ENCODE results near the gene IKZF4. TPM values are rescaled to one million over a fixed set of nuclear protein-coding genes. Genes with fewer than 3 reads are reported as not detected.
"Not testable (repeated sequence)": the region's sequence is repeated elsewhere in the genome, so short reads cannot be mapped to it uniquely, and the experiment has no call there.

Gene IKZF4
- 1 to 10 TPM; 7.5 to 8.2 TPM for total RNA-seq

DNA sequence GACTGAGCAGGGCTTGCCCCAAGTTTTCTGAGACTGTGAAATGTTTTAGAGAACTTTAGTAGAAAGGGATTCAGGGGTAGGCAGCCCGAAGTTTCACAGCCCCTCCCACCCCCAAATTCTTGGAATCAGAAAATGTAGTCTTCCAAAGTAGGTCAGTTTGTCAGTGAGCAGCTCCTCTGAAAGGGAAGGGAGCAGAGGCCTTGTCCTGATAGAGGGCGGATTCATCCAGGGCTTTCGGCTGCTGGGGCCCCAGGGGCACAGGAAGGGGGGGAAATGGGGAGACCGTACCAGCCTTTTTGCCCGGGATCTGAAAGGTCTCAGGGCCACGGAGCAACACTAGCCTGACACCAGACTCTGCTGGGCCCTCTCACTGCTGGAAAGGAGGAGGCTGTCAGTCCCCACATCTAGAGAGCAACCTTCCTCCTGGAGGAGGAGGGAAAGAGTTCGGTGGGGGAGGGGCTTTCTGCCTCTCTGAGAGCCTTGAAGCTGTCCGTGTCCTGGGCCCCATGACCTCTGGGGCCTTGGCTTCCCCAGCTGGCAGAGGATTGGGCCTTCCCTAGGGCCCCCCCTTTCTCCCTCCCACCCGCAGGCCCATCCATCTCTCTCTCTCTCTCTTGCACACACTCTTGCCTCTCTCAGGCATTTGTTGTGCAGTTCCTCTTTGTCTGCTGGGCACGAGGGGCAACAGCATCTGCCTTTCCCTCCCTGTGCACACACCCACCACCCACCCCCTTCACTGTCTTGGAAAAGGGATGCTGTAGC, at the start of gene IKZF4:
Gene IKZF4 (plus strand): TSS at position 621 of the 762 bp plus-strand sequence. CDS start 451 bp downstream, outside the sequence.
- H3K4me1 Mint-ChIP-seq (ENCODE audit: low read depth), result peaks cover 30% of the 10 kb centered on the region
- intact Hi-C loops (cut with micrococcal nuclease), result loop anchor here (1.0 kb wide), 2 partner anchors 12 to 21 kb away; partner anchors contain the start of gene RPS26
- H3K9me3 Mint-ChIP-seq, result no peaks in the 10 kb centered on the region
- H3K27ac Mint-ChIP-seq, result peak within 1 kb of the TSS; percentile 80
- peak within 1 kb of the TSS; percentile 84 for H3K4me3 Mint-ChIP-seq
- no peaks in the 10 kb centered on the region for H3K27me3 Mint-ChIP-seq (ENCODE audit: low read depth)
- peaks cover 7% of the 10 kb centered on the region for H3K36me3 Mint-ChIP-seq (ENCODE audit: low read depth)
- DNase-seq, result peak; percentile 44
- CTCF ChIA-PET, result interaction anchor here (0.5 to 3.6 kb wide), 5 partner anchors 9 to 1092 kb away, joined by 3 to 14 read pairs (median 7); partner anchors contain the start of gene SUOX

DNA sequence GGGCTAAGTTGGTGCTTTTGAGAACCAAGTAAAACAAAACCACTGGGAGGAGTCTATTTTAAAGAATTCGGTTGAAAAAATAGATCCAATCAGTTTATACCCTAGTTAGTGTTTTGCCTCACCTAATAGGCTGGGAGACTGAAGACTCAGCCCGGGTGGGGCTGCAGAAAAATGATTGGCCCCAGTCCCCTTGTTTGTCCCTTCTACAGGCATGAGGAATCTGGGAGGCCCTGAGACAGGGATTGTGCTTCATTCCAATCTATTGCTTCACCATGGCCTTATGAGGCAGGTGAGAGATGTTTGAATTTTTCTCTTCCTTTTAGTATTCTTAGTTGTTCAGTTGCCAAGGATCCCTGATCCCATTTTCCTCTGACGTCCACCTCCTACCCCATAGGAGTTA, 48.8 kb upstream of the IKZF4 start:
- Mint-ChIP-seq H3K4me1 (ENCODE audit: low read depth) (peaks cover 32% of the 10 kb centered on the region), H3K9me3 (no peaks in the 10 kb centered on the region), H3K27me3 (ENCODE audit: low read depth) (no peaks in the 10 kb centered on the region), H3K27ac (no peak overlapping the region), H3K4me3 (no peak overlapping the region), H3K36me3 (ENCODE audit: low read depth) (peaks cover 31% of the 10 kb centered on the region)
- DNase-seq, result no peak
- CTCF ChIA-PET, result no interaction called here
- intact Hi-C loops (cut with micrococcal nuclease), result loop anchor here (2.0 to 10.0 kb wide), 2 partner anchors 217 to 363 kb away; partner anchors contain the start of genes IL23A, PAN2 and SMARCC2

DNA sequence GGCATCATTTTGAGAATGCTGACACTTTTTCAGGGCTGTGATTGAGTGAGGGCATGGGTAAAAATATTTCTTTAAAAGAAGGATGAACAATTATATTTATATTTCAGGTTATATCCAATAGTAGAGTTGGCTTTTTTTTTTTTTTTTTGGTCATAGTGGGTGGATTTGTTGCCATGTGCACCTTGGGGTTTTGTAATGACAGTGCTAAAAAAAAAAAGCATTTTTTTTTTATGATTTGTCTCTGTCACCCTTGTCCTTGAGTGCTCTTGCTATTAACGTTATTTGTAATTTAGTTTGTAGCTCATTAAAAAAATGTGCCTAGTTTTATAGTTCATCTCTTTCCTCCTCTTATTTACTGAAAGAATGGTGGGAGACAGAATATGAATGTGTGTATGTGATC, 48.4 kb upstream of the IKZF4 start:
- Mint-ChIP-seq H3K27ac (no peak overlapping the region), H3K9me3 (no peaks in the 10 kb centered on the region), H3K36me3 (ENCODE audit: low read depth) (peaks cover 29% of the 10 kb centered on the region), H3K4me1 (ENCODE audit: low read depth) (peaks cover 30% of the 10 kb centered on the region), H3K27me3 (ENCODE audit: low read depth) (no peaks in the 10 kb centered on the region), H3K4me3 (no peak overlapping the region)
- CTCF ChIA-PET, result no interaction called here
- DNase-seq, result no peak
- intact Hi-C loops (cut with micrococcal nuclease), result loop anchor here (2.0 to 10.0 kb wide), 2 partner anchors 216 to 362 kb away; partner anchors contain the start of genes IL23A, PAN2 and SMARCC2

DNA sequence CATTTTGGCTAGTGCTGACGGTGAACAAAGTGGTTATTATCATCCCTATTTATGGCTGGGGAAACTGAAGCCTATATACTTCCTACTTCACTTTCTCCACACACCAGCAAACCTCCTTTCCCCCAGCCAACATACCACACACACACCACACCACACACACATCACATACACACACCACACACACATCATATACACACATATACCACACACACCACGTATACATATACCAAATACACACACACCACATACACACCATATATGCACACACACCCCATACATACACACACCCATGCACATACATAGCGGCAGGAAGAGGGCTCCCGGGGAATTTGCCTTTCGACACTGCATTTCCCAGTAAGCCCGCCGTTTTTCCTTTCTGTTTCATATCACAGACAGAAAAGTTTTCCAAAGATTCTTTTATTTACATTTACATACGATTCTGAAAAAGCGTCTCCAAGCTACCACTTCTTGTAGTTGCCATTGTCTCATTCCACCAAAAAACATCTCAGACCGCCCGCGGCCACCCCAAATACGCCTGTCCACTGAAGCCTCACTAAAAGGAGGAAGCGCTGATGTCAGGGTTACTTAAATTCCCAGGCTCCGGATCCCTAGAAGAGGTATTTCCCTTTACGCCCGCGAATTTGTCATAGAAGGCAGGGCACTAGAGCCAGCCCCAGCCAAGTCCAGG, 47.8 kb upstream of the IKZF4 start:
- H3K4me3 Mint-ChIP-seq, result no peak overlapping the region
- peak; percentile 8 for DNase-seq
- intact Hi-C loops (cut with micrococcal nuclease), result loop anchor here (1.0 to 10.0 kb wide), 14 partner anchors 17 to 362 kb away; partner anchors contain the start of genes BLOC1S1, DNAJC14, IL23A and MYL6B
- H3K9me3 Mint-ChIP-seq, result no peaks in the 10 kb centered on the region
- peaks cover 27% of the 10 kb centered on the region for H3K4me1 Mint-ChIP-seq (ENCODE audit: low read depth)
- H3K27me3 Mint-ChIP-seq (ENCODE audit: low read depth), result no peaks in the 10 kb centered on the region
- CTCF ChIA-PET, result interaction anchor here (0.8 to 2.7 kb wide), 9 partner anchors 10 to 235 kb away, joined by 3 to 18 read pairs (median 8); partner anchors contain the start of gene ZC3H10
- H3K36me3 Mint-ChIP-seq (ENCODE audit: low read depth), result peaks cover 23% of the 10 kb centered on the region
- H3K27ac Mint-ChIP-seq, result no peak overlapping the region

DNA sequence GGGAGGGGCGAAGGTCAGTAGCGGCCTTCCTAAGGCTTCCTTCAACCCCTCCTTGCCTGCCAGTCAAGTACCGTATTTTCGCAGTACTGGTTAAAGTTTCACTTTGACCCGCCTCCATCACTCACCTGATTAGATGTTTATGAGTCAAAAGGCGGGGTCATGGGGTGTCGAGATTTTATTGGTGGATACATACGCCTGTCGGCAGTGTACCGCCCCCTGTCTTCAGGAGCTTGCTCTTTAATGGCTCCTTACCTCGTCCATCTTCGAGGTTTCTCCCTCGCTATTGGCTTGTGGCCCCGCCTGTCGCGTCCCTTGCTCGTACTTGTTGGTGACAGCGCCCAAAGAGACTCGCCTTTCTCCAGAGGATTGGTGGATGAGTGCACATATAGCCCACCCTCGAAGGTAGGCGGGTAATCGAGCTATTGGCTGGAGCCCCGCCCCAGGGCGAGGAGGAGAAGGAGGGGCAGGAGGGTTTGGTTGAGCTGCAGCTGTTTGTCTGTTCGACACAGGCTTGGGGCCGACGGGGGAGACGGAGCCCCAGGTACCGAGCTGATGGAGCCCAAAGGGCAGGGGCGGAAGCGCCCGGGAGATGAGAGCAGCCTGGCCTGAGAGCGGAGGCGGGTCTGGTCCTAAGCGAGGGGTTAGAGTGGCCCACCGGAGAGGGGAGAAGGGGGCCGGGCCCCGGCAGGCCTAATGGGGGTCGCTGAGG, 47.1 kb upstream of the IKZF4 start, which contains the start of gene RAB5B:
Gene RAB5B (plus strand): TSS at position 480 of the 709 bp plus-strand sequence. CDS start 12,883 bp downstream, outside the sequence.
- H3K27me3 Mint-ChIP-seq (ENCODE audit: low read depth), result no peaks in the 10 kb centered on the region

DNA sequence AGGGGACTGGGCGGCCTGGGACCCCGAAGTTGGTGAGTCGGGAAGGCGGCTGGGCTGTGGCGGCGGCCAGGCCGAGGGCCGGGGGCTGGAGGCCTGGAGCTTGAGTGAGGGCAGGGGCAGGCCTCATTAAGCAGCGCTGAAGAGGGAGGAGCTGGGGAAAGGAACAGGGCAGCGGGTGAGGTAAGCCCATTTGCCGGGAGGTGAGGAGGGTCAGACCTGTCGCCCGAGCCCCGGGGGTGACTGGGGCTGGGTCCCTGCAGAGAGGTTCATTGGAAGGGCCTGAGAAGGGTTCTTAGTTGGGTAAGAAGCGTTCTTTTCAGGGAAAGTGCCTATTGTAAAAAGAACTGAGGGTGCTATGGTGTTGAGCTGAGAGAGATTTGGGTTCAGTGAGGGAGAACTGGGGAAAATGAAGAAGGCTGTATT, 46.5 kb upstream of the IKZF4 start:
- Mint-ChIP-seq H3K4me1 (ENCODE audit: low read depth) (peaks cover 23% of the 10 kb centered on the region), H3K4me3 (no peak overlapping the region), H3K27ac (no peak overlapping the region), H3K36me3 (ENCODE audit: low read depth) (peaks cover 16% of the 10 kb centered on the region), H3K9me3 (no peaks in the 10 kb centered on the region), H3K27me3 (ENCODE audit: low read depth) (no peaks in the 10 kb centered on the region)
- intact Hi-C loops (cut with micrococcal nuclease), result loop anchor here (1.0 to 10.0 kb wide), 3 partner anchors 8 to 360 kb away; partner anchors contain the start of genes CDK2, IL23A, PAN2 and PMEL
- CTCF ChIA-PET, result interaction anchor here (0.6 to 2.7 kb wide), 17 partner anchors 9 to 288 kb away, joined by 3 to 18 read pairs (median 4); partner anchors contain the start of genes PA2G4 and ZC3H10
- peak; percentile 59 for DNase-seq

More for the DNA sequence above, 47.1 kb upstream of the IKZF4 start, which contains the start of gene RAB5B:
- DNase-seq, result peak; percentile 99
- peaks cover 24% of the 10 kb centered on the region for H3K4me1 Mint-ChIP-seq (ENCODE audit: low read depth)
- intact Hi-C loops (cut with micrococcal nuclease), result loop anchor here (1.0 to 10.0 kb wide), 16 partner anchors 7 to 361 kb away; partner anchors contain the start of genes BLOC1S1, CDK2, DNAJC14 and IL23A
- H3K36me3 Mint-ChIP-seq (ENCODE audit: low read depth), result peaks cover 18% of the 10 kb centered on the region
- no peaks in the 10 kb centered on the region for H3K9me3 Mint-ChIP-seq
- H3K4me3 Mint-ChIP-seq, result no peak within 1 kb of the TSS
- H3K27ac Mint-ChIP-seq, result no peak within 1 kb of the TSS
- CTCF ChIA-PET, result interaction anchor here (0.6 to 2.7 kb wide), 14 partner anchors 10 to 287 kb away, joined by 3 to 18 read pairs (median 4); partner anchors contain the start of gene ZC3H10

DNA sequence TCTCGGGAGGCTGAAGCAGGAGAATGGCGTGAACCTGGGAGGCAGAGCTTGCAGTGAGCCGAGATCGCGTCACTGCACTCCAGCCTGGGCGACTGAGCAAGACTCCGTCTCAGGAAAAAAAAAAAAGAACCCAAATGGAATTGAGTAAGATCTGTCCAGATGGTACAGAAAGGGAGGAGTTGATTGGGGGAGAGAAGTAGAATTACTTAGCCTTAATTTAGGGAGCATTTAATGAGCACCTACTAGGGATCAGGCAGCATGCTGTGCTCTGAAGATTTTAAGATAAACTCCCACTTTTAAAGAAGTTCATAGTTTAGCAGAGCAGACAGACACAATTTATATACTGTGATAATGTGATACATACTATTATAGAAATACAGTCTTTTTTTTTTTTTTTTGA, 42.5 kb upstream of the IKZF4 start:
- Mint-ChIP-seq H3K4me1 (ENCODE audit: low read depth) (peaks cover 24% of the 10 kb centered on the region), H3K27ac (no peak overlapping the region), H3K36me3 (ENCODE audit: low read depth) (peaks cover 5% of the 10 kb centered on the region), H3K27me3 (ENCODE audit: low read depth) (no peaks in the 10 kb centered on the region), H3K9me3 (no peaks in the 10 kb centered on the region), H3K4me3 (no peak overlapping the region)
- DNase-seq, result no peak
- CTCF ChIA-PET, result no interaction called here
- intact Hi-C loops (cut with micrococcal nuclease), result loop anchor here (10.0 kb wide), 1 partner anchor 356 kb away; the partner anchor contains the start of genes IL23A and PAN2

DNA sequence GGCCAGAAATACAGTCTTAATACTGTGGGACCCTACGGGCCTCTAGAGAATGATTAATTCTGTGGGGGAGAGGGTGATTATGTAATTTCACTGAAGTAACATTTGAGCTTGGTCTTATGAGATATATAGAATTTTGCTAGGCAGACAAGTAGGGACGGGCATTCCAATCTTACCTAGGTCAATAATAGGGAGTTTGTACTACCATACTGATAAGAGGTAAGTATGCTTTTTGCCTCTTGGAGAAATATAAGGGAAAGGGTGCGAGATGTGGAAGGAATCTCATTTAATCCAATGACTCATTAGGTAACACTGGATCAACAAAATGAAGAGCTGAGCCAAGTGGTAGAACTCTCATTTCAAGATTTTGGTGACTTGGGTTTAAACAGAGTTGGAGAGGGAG, 41.8 kb upstream of the IKZF4 start:
- DNase-seq, result no peak
- CTCF ChIA-PET, result no interaction called here
- no peak overlapping the region for H3K4me3 Mint-ChIP-seq
- no peak overlapping the region for H3K27ac Mint-ChIP-seq
- intact Hi-C loops (cut with micrococcal nuclease), result loop anchor here (10.0 kb wide), 1 partner anchor 356 kb away; the partner anchor contains the start of genes IL23A and PAN2
- H3K27me3 Mint-ChIP-seq (ENCODE audit: low read depth), result no peaks in the 10 kb centered on the region
- no peaks in the 10 kb centered on the region for H3K9me3 Mint-ChIP-seq
- H3K4me1 Mint-ChIP-seq (ENCODE audit: low read depth), result peaks cover 24% of the 10 kb centered on the region
- H3K36me3 Mint-ChIP-seq (ENCODE audit: low read depth), result peaks cover 7% of the 10 kb centered on the region

DNA sequence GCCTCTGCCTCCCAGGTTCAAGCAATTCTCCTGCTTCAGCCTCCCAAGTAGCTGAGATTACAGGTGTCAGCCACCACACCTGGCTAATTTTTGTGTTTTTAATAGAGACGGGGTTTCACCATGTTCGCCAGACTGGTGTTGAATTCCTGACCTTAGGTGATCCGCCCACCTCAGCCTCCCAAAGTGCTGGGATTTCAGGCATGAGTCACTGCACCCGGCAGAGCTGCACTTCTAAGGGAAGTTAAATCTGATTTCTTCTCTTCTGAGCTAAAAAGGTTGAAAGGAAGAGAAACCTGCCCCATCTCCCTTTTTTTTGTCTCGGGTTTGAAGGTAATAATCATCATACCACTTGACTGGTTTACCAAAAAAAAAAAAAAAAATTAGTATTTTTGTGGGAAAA, 39.0 kb upstream of the IKZF4 start:
- H3K27ac Mint-ChIP-seq; H3K4me3 Mint-ChIP-seq; DNase-seq; H3K36me3 Mint-ChIP-seq (ENCODE audit: low read depth); H3K27me3 Mint-ChIP-seq (ENCODE audit: low read depth); intact Hi-C loops (cut with micrococcal nuclease); H3K9me3 Mint-ChIP-seq: not testable (repeated sequence)
- H3K4me1 Mint-ChIP-seq (ENCODE audit: low read depth), result peaks cover 19% of the 10 kb centered on the region
- CTCF ChIA-PET, result interaction anchor here (0.6 to 4.1 kb wide), 7 partner anchors 7 to 1025 kb away, joined by 3 to 39 read pairs (median 4); partner anchors contain the start of genes RAB5B and SUOX

DNA sequence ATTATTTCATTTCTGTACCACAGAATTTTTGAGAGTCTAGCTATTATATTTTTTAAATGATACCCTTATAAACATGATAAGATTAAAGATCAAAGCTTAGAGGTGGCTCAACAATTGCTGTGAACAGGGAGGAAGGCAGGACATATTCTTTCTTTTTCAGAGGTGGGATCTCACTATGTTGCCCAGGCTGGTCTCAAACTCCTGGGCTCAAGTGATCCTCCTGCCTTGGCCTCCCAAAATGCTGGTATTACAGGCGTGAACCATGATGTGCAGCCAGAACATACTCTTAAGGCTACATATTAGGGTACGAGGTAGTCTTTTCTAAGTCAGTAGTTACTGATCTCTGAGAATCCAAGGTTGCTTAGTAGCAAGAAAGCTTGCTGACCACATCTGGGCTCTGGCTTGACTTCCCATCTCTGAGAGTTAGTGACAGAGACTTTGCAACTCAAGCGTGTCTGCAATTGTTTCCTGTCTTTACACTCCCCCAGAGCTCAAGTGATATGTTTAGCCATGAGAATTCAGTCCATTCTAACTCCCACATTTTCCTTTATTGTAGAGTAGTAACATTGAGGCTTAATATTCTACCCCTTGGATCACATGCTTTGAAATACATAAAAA, 38.4 kb upstream of the IKZF4 start:
- Mint-ChIP-seq H3K27me3 (ENCODE audit: low read depth) (no peaks in the 10 kb centered on the region), H3K4me1 (ENCODE audit: low read depth) (peaks cover 18% of the 10 kb centered on the region)

More for the DNA sequence above, 38.4 kb upstream of the IKZF4 start:
- H3K36me3 Mint-ChIP-seq (ENCODE audit: low read depth), result peaks cover 8% of the 10 kb centered on the region
- no peaks in the 10 kb centered on the region for H3K9me3 Mint-ChIP-seq
- DNase-seq, result no peak
- H3K27ac Mint-ChIP-seq, result no peak overlapping the region
- intact Hi-C loops (cut with micrococcal nuclease), result no loop called here
- no peak overlapping the region for H3K4me3 Mint-ChIP-seq
- CTCF ChIA-PET, result interaction anchor here (0.6 to 4.1 kb wide), 8 partner anchors 8 to 1025 kb away, joined by 3 to 39 read pairs (median 4); partner anchors contain the start of genes RAB5B and SUOX

All from activated naive CD4-positive, alpha-beta T cell treated with anti-CD3 and anti-CD28 coated beads for 36 hours (primary cell).